Smooth muscle cell (in vitro differentiated cells): ENCODE measurements around the gene F12. TPM values are rescaled to one million over a fixed set of nuclear protein-coding genes. Genes with fewer than 3 reads are reported as not detected.

Experiments
- DNase-seq: peaks from one replicate; lab custom pipeline; 2025; ENCODE audit not compliant: unreplicated experiment; lab: John Stamatoyannopoulos, UW
- H2AFZ ChIP-seq: fragments of 200-600 bp; sonication (generic); 2 replicates; pipeline ENCODE4 v1.6.0; 2016; ENCODE audit warnings: antibody characterized with exemption, low read depth, mild to moderate bottlenecking
- H3F3A ChIP-seq: fragments of 200-600 bp; sonication (generic); 2 replicates; pipeline ENCODE4 v1.6.0; 2017; ENCODE audit warnings: antibody characterized with exemption, low read depth
- H3K27ac ChIP-seq: fragments of 200-600 bp; sonication (generic); 2 replicates; pipeline ENCODE4 v1.5.1; 2016; ENCODE audit warnings: low read depth, mild to moderate bottlenecking
- H3K27me3 ChIP-seq: fragments of 200-600 bp; sonication (generic); 2 replicates; pipeline ENCODE4 v1.6.1; 2016; ENCODE audit warnings: low read depth, mild to moderate bottlenecking
- H3K36me3 ChIP-seq: fragments of 200-600 bp; sonication (generic); 2 replicates; pipeline ENCODE4 v1.5.1; 2016; ENCODE audit warnings: low read depth
- H3K4me1 ChIP-seq: fragments of 200-600 bp; sonication (generic); 2 replicates; pipeline ENCODE4 v1.5.1; 2016; ENCODE audit warnings: low read depth
- H3K4me2 ChIP-seq: fragments of 200-600 bp; sonication (generic); 2 replicates; pipeline ENCODE4 v1.6.0; 2016; ENCODE audit warnings: mild to moderate bottlenecking
- H3K4me3 ChIP-seq: fragments of 200-600 bp; sonication (generic); 2 replicates; pipeline ENCODE4 v1.5.1; 2016; ENCODE audit warnings: mild to moderate bottlenecking
- H3K79me2 ChIP-seq: fragments of 200-600 bp; sonication (generic); 2 replicates; pipeline ENCODE4 v1.6.0; 2016; ENCODE audit warnings: low read depth, mild to moderate bottlenecking
- H3K9ac ChIP-seq: fragments of 200-600 bp; sonication (generic); 2 replicates; pipeline ENCODE4 v1.6.0; 2016; ENCODE audit warnings: low read depth
- H3K9me3 ChIP-seq: fragments of 200-600 bp; sonication (generic); replicated peaks from 2 replicates; pipeline ENCODE4 v1.5.1; 2016; ENCODE audit warnings: low read depth
- H4K20me1 ChIP-seq: fragments of 200-600 bp; sonication (generic); 2 replicates; pipeline ENCODE4 v1.6.0; 2016; ENCODE audit warnings: low read depth
- CTCF ChIP-seq: fragments of 200-600 bp; sonication (generic); IDR thresholded peaks from 2 replicates; pipeline ENCODE4 v1.5.1; 2017; ENCODE audit warnings: borderline replicate concordance, mild to moderate bottlenecking, antibody characterized with exemption; ENCODE audit not compliant: insufficient read depth, poor library complexity, severe bottlenecking
- WGBS: methylation state at CpG from one replicate; pipeline ENCODE4 v1.1.7; 2016; ENCODE audit warnings: low lambda C conversion rate; 5-methylcytosine and 5-hydroxymethylcytosine counted together
- polyA plus RNA-seq: library from polyadenylated mRNA; unstranded; fragments of >200 nt; fragmentation: Nextera tagmentation; extraction: Ambion mirVana; gene quantifications from 2 replicates; pipeline ENCODE4 v1.2.1, GENCODE V29; 2016
- total RNA-seq: library from RNA; depleted of rRNA; stranded (reverse); fragments of >200 nt; gene quantifications from 2 replicates; pipeline ENCODE4 v1.2.3, GENCODE V29; 2014

The F12 gene
- total and polyA plus RNA-seq, 2 experiments from 2014 or later, result 3.6 to 15.0 TPM

GRCh38 chr5:177386542-177386941 lies 22.8 kb downstream of the F12 start:
- DNase-seq, result no peak
- H3K9me3 ChIP-seq, result no peaks in the 10 kb centered on the region
- no peaks in the 10 kb centered on the region for H3K27me3 ChIP-seq
- H3K4me1 ChIP-seq, result no peaks in the 10 kb centered on the region
- WGBS, result 83% methylated on average over 8 of the region's 8 CpGs
- no peak overlapping the region for H3K4me2 ChIP-seq
- H3K79me2 ChIP-seq, result no peaks in the 10 kb centered on the region
- H3K9ac ChIP-seq, result no peak overlapping the region
- H2AFZ ChIP-seq, result no peak overlapping the region
- H3K36me3 ChIP-seq, result no peaks in the 10 kb centered on the region
- peaks cover 3% of the 10 kb centered on the region for H4K20me1 ChIP-seq
- peaks cover 11% of the 10 kb centered on the region for H3F3A ChIP-seq
- TF ChIP-seq CTCF, result no peak
- no peak overlapping the region for H3K4me3 ChIP-seq
- H3K27ac ChIP-seq, result no peak overlapping the region

DNA sequence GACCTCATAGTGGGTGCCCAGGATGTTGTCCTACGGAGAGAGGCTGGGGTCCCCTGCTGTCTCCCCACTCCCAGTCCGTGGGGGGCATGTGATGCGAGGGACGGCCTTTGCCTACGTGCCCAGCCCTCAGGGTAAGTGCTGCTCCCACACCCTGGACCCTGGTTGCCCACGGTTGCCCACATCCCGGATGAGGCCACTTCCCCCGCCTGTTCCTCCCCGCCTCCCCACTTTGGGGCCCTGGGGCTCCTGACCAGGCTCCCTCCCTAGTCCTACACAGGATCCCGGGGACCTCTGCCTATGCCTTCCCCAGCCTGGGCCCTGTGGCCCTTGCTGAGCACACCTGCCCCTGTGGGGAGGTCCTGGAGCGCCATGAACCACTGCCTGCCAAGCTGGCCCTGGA lies 23.6 kb downstream of the F12 start:
- no peak overlapping the region for H3K27ac ChIP-seq
- H3K9me3 ChIP-seq, result no peaks in the 10 kb centered on the region
- H3K4me2 ChIP-seq, result no peak overlapping the region
- H2AFZ ChIP-seq, result no peak overlapping the region
- WGBS, result 88% methylated on average over 11 of the region's 11 CpGs
- no peaks in the 10 kb centered on the region for H3K36me3 ChIP-seq
- H3K27me3 ChIP-seq, result no peaks in the 10 kb centered on the region
- H3K4me3 ChIP-seq, result no peak overlapping the region
- peaks cover 3% of the 10 kb centered on the region for H4K20me1 ChIP-seq
- no peak for TF ChIP-seq CTCF
- H3F3A ChIP-seq, result peaks cover 11% of the 10 kb centered on the region
- no peak for DNase-seq
- no peaks in the 10 kb centered on the region for H3K79me2 ChIP-seq
- no peak overlapping the region for H3K9ac ChIP-seq
- H3K4me1 ChIP-seq, result no peaks in the 10 kb centered on the region

DNA sequence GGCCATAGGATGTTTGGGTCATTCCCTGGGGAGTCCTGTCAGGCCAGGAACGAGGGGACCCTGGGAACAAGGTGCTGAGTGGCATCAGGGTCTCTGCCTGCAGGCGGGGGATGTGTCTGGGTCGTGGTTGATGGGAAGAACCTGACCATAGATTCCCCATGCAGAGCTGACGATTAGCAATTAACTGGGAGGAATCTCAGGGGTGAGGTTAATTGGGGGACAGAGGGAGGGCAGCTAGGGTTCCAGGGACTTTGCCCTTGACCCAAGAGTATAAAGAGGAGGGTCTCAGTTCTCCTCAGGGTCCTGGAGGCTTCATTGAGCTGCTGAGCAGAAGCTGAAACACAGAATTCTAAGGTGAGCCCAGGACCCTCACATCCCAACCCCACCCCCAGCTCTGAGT lies 25.2 kb downstream of the F12 start, which contains the start of gene SLC34A1:
SLC34A1 (plus strand) TSS at position 301 of the 400 bp plus-strand sequence. CDS start 1,308 bp downstream, outside the sequence.
- no peak for DNase-seq
- no peaks in the 10 kb centered on the region for H3K4me1 ChIP-seq
- no peak within 1 kb of the TSS for H3K4me3 ChIP-seq
- TF ChIP-seq CTCF, result no peak
- 75% methylated on average over 4 of the region's 4 CpGs for WGBS
- peaks cover 10% of the 10 kb centered on the region for H3F3A ChIP-seq
- no peaks in the 10 kb centered on the region for H3K9me3 ChIP-seq
- no peak within 1 kb of the TSS for H3K9ac ChIP-seq
- no peaks in the 10 kb centered on the region for H3K36me3 ChIP-seq
- H4K20me1 ChIP-seq, result no peaks in the 10 kb centered on the region
- H2AFZ ChIP-seq, result no peak within 1 kb of the TSS
- no peaks in the 10 kb centered on the region for H3K27me3 ChIP-seq
- no peak within 1 kb of the TSS for H3K4me2 ChIP-seq
- H3K79me2 ChIP-seq, result no peaks in the 10 kb centered on the region
- H3K27ac ChIP-seq, result no peak within 1 kb of the TSS

DNA sequence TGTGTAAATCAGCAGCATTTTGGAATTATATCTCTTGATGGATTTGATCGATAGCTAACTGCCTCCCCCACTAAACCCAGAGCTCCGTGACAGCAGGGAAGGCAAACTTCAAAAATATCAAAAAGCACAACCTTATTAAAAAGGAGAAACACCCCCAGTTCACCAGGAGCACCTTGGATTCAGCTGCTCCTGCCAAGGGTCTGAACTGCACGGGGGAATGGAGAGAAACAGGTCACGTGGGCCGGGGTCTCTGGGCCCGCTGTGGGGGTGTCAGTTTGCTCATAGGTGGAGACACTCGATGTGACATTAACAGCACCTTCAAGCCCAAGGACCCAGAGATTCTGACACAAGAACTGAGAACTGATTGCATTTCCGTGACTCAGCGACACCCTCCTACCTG lies 26.2 kb downstream of the F12 start:
- 95% methylated on average over 9 of the region's 9 CpGs for WGBS

More for the DNA sequence above, 26.2 kb downstream of the F12 start:
- no peaks in the 10 kb centered on the region for H3K9me3 ChIP-seq
- no peak overlapping the region for H3K4me2 ChIP-seq
- no peaks in the 10 kb centered on the region for H3K27me3 ChIP-seq
- H4K20me1 ChIP-seq, result no peaks in the 10 kb centered on the region
- TF ChIP-seq CTCF, result no peak
- no peaks in the 10 kb centered on the region for H3K79me2 ChIP-seq
- H3K27ac ChIP-seq, result no peak overlapping the region
- H3K36me3 ChIP-seq, result no peaks in the 10 kb centered on the region
- no peak overlapping the region for H3K4me3 ChIP-seq
- H3K4me1 ChIP-seq, result no peaks in the 10 kb centered on the region
- no peak overlapping the region for H3K9ac ChIP-seq
- DNase-seq, result no peak
- H3F3A ChIP-seq, result peaks cover under 1% of the 10 kb centered on the region
- H2AFZ ChIP-seq, result no peak overlapping the region
